Endothelial cell of umbilical vein (primary cell): ENCODE measurements around the gene EVC2. TPM values are rescaled to one million over a fixed set of nuclear protein-coding genes. Genes with fewer than 3 reads are reported as not detected.

Experiments used
- BruUV-seq: library from RNA; stranded (reverse); fragments of 400-500 nt; replicated peaks from 2 replicates; lab custom pipeline; 2021; lab: Mats Ljungman, UMichigan
- CTCF ChIA-PET: fragments of 300-600, 350-600 bp; sonication (Branson Sonifier 250); formaldehyde crosslinking; loops from one replicate; lab custom pipeline; 2021; ENCODE audit warnings: antibody characterized with exemption, inconsistent platforms; lab: Charles Lee
- POLR2A ChIA-PET: fragments of 300-600, 350-600 bp; sonication (Branson Sonifier 250); formaldehyde crosslinking; loops from one replicate; lab custom pipeline; 2021; ENCODE audit warnings: antibody characterized with exemption, inconsistent platforms; lab: Charles Lee
- DNase-seq: peaks from one replicate; pipeline ENCODE4 v3.0.0-alpha.2; 2011; ENCODE audit warnings: low read depth, low spot score
- FAIRE-seq: peaks from 2 replicates; lab custom pipeline; 2011; peaks lifted over from hg19 to GRCh38; lab: Jason Lieb, UNC
- H2AFZ ChIP-seq: 2 replicates; pipeline ENCODE4 v1.6.0; 2012; ENCODE audit warnings: low read depth, low read length, control low read depth, inconsistent platforms
- H3K27ac ChIP-seq: 2 replicates; pipeline ENCODE4 v1.5.1; 2011; ENCODE audit warnings: low read depth, mild to moderate bottlenecking, control low read depth, low read length, moderate library complexity; ENCODE audit not compliant: insufficient read depth
- H3K27me3 ChIP-seq, 2 experiments: 2 replicates each; pipeline versions ENCODE4 v1.6.0 to v1.6.1; 2011; ENCODE audit warnings: low read length in 2 of 2, mixed read lengths in 1 of 2; ENCODE audit not compliant: control insufficient read depth in 2 of 2, insufficient read depth in 2 of 2
- H3K36me3 ChIP-seq, 2 experiments: 2 replicates in 1 of 2; 3 replicates in 1 of 2; pipeline ENCODE4 v1.5.1; 2011; ENCODE audit warnings: low read length in 2 of 2, mild to moderate bottlenecking in 1 of 2, moderate library complexity in 1 of 2; ENCODE audit not compliant: control insufficient read depth in 2 of 2, insufficient read depth in 2 of 2; ENCODE audit errors: extremely low read depth in 1 of 2
- H3K4me1 ChIP-seq: 3 replicates; pipeline ENCODE4 v1.5.1; 2011; ENCODE audit warnings: mild to moderate bottlenecking, low read length; ENCODE audit not compliant: control insufficient read depth, insufficient read depth; ENCODE audit errors: extremely low read depth
- H3K4me2 ChIP-seq: 2 replicates; pipeline ENCODE4 v1.6.1; 2011; ENCODE audit warnings: low read length, control low read depth, mixed read lengths; ENCODE audit not compliant: insufficient read depth
- H3K4me3 ChIP-seq, 3 experiments: fragments of 200-600 bp in 1 of 3; sonication (generic), shearing (Covaris generic) in 1 of 3; replicated peaks in 1 of 3; 2 replicates each; pipeline ENCODE4 v1.5.1; 2011 to 2016; ENCODE audit warnings: control low read depth in 3 of 3, low read length in 3 of 3, mild to moderate bottlenecking in 2 of 3, inconsistent platforms in 1 of 3, low read depth in 1 of 3, moderate library complexity in 1 of 3; ENCODE audit not compliant: insufficient read depth in 1 of 3
- H3K79me2 ChIP-seq: 2 replicates; pipeline ENCODE4 v1.6.0; 2012; ENCODE audit warnings: low read length, inconsistent platforms; ENCODE audit not compliant: control insufficient read depth, insufficient read depth
- H3K9ac ChIP-seq: replicated peaks from 2 replicates; pipeline ENCODE3; 2011; ENCODE audit warnings: low read length, control low read depth; ENCODE audit not compliant: insufficient read depth; ENCODE audit errors: extremely low read depth
- H3K9me1 ChIP-seq: replicated peaks from 3 replicates; pipeline ENCODE4 v1.6.0; 2011; ENCODE audit warnings: mild to moderate bottlenecking, low read length; ENCODE audit not compliant: control insufficient read depth, insufficient read depth; ENCODE audit errors: extremely low read depth
- H3K9me3 ChIP-seq: replicated peaks from 2 replicates; pipeline ENCODE4 v1.5.1; 2012; ENCODE audit warnings: low read length, inconsistent platforms; ENCODE audit not compliant: control insufficient read depth, insufficient read depth
- H4K20me1 ChIP-seq: replicated peaks from 2 replicates; pipeline ENCODE3; 2011; ENCODE audit warnings: mild to moderate bottlenecking, low read length; ENCODE audit not compliant: control insufficient read depth, insufficient read depth; ENCODE audit errors: extremely low read depth
- EZH2 ChIP-seq: IDR thresholded peaks from 2 replicates; pipeline ENCODE4 v1.6.1; 2012; ENCODE audit warnings: borderline replicate concordance, low read depth, mild to moderate bottlenecking, moderate library complexity, low read length, inconsistent platforms; ENCODE audit not compliant: severe bottlenecking
- FOS ChIP-seq: IDR thresholded peaks from 2 replicates; pipeline ENCODE4 v1.6.1; 2011; ENCODE audit warnings: mild to moderate bottlenecking, low read length, moderate library complexity, borderline replicate concordance; ENCODE audit not compliant: insufficient read depth
- GATA2 ChIP-seq: IDR thresholded peaks from 2 replicates; pipeline ENCODE4 v1.7.0; 2011; ENCODE audit warnings: low read depth, mild to moderate bottlenecking, moderate library complexity, mixed read lengths, low read length; ENCODE audit not compliant: insufficient read length, insufficient read depth
- POLR2AphosphoS5 ChIP-seq: IDR thresholded peaks from 2 replicates; pipeline ENCODE4 v1.6.1; 2012; ENCODE audit warnings: low read depth, mild to moderate bottlenecking, control low read depth, low read length, moderate library complexity; ENCODE audit not compliant: insufficient read depth
- dilution Hi-C: fragments of 300-500 bp; cut with MboI; formaldehyde crosslinking; loops from one replicate; pipeline ENCODE4 v1.15.0; 2019; ENCODE audit warnings: low sequenced_read_pairs; ENCODE audit not compliant: extremely low pct_ligation_motif_present
- intact Hi-C: fragments of 100-400 bp; cut with micrococcal nuclease; formaldehyde crosslinking; loops from one replicate; pipeline ENCODE4 v1.10.0; 2022
- polyA plus RNA-seq, 4 experiments: library from polyadenylated mRNA; depleted of rRNA in 3 of 4; stranded (reverse) in 3 of 4; unstranded in 1 of 4; fragments of >200 nt; gene quantifications; 2 replicates each; pipeline versions ENCODE4 v1.2.1 to v1.2.3, GENCODE V29; 2011 to 2012; ENCODE audit warnings: missing spikeins in 1 of 4
- total RNA-seq: library from RNA; stranded (reverse); gene quantifications from 2 replicates; pipeline ENCODE4 v1.2.3, GENCODE V29; 2021
- TF ChIP-seq, protein P1 (sequence below), 2 donors: IDR thresholded peaks; 1 replicate in 1 of 2; 2 replicates in 1 of 2; pipeline ENCODE4 v1.5.1; 2011; ENCODE audit warnings: low read length in 2 of 2, mild to moderate bottlenecking in 2 of 2, moderate library complexity in 2 of 2, control low read depth in 1 of 2, inconsistent platforms in 1 of 2, low read depth in 1 of 2; ENCODE audit not compliant: insufficient read depth in 1 of 2; ENCODE audit errors: extremely low read depth in 1 of 2
- TF ChIP-seq, protein P2 (sequence below): IDR thresholded peaks from 2 replicates; pipeline ENCODE4 v1.6.1; 2011; ENCODE audit not compliant: insufficient read depth, insufficient read length

The EVC2 gene
- total and polyA plus RNA-seq, 2 donors (not counting 3 experiments of a cell fraction or from before 2014, with no cell fraction given), result 1.7 to 8.8 TPM

DNA sequence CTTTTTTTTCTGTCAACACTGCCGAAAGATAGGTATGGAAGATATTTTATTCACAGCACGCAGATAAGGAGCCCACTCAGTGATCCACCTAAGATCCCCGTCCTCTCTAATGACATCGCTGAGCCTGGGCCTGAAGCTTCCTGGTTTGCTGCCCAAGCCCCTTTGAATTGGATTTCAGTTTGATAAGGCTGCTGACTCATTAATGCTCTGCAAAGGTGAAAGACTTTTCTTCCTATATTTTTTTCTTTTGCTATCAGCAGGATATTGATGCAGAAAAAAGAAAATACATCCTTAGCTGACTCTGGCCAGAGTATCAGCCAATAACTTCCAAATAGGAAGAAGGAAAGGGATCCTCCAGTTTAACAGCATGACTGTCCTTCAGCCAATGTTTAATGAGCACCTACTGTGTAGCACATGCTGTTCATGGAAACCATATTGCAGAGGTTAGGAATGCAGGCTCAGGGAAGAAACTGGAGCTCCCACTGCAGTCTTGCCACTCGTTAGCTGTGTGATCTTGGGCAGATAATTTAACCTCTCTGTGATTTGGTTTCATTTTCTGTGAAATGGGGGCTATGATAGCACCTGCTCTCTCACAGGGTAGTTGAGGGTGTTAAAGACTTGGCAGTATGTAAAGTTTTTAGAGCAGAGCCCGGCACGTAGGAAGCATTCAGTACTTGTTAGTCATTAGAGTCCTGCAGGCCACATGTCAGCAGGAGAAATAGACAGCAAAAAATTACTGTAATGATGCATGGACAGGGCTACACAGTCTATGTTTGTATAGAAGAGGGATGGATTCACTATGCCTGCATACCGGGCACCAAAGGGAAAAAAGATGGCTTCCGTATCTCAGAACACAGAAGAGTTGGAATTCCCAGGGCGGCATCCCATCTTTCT, 41.9 kb upstream of the EVC2 start:
- DNase-seq (peak; percentile 30), FAIRE-seq (peak; percentile 79)
- Histone ChIP-seq H3K9me1 (no peaks in the 10 kb centered on the region), H3K79me2 (no peaks in the 10 kb centered on the region), H3K9me3 (no peaks in the 10 kb centered on the region), H4K20me1 (no peaks in the 10 kb centered on the region), H2AFZ (no peak overlapping the region), H3K36me3 (peaks cover 1 to 3% of the 10 kb centered on the region in 2 experiments), H3K4me2 (no peak overlapping the region), H3K9ac (no peak overlapping the region), H3K4me3 (no peak overlapping the region), H3K27me3 (no peaks in the 10 kb centered on the region), H3K27ac (peak overlapping the region; percentile 16), H3K4me1 (peaks cover 66% of the 10 kb centered on the region)
- dilution Hi-C loops, result no loop called here
- ChIA-PET POLR2A (no interaction called here), CTCF (interaction anchor here (0.9 kb wide), 1 partner anchor 13 kb away, joined by 3 read pairs; no protein-coding TSS in a partner anchor)
- TF ChIP-seq EZH2, result no peak
- TF ChIP-seq, protein P1, sequence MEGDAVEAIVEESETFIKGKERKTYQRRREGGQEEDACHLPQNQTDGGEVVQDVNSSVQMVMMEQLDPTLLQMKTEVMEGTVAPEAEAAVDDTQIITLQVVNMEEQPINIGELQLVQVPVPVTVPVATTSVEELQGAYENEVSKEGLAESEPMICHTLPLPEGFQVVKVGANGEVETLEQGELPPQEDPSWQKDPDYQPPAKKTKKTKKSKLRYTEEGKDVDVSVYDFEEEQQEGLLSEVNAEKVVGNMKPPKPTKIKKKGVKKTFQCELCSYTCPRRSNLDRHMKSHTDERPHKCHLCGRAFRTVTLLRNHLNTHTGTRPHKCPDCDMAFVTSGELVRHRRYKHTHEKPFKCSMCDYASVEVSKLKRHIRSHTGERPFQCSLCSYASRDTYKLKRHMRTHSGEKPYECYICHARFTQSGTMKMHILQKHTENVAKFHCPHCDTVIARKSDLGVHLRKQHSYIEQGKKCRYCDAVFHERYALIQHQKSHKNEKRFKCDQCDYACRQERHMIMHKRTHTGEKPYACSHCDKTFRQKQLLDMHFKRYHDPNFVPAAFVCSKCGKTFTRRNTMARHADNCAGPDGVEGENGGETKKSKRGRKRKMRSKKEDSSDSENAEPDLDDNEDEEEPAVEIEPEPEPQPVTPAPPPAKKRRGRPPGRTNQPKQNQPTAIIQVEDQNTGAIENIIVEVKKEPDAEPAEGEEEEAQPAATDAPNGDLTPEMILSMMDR (IDR thresholded peaks at IDR 0.05; ENCODE audit: extremely low read depth in 1 of 2, insufficient read depth in 1 of 2, low read depth in 1 of 2, low read length in 2 of 2), result no peak
- TF ChIP-seq, protein P2, sequence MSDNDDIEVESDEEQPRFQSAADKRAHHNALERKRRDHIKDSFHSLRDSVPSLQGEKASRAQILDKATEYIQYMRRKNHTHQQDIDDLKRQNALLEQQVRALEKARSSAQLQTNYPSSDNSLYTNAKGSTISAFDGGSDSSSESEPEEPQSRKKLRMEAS, result no peak
- peak; percentile 63 for TF ChIP-seq GATA2
- TF ChIP-seq FOS, result peak; percentile 11
- no peak for TF ChIP-seq POLR2AphosphoS5
- intact Hi-C loops, result no loop called here
- BruUV-seq, result no TSS peak
